ENCODE measurements around the gene FOXO4. TPM values are rescaled to one million over a fixed set of nuclear protein-coding genes. Genes with fewer than 3 reads are reported as not detected.

The FOXO4 gene
- total RNA-seq, 2 experiments from 2014 or later, result 3.8 to 12.1 TPM

DNA sequence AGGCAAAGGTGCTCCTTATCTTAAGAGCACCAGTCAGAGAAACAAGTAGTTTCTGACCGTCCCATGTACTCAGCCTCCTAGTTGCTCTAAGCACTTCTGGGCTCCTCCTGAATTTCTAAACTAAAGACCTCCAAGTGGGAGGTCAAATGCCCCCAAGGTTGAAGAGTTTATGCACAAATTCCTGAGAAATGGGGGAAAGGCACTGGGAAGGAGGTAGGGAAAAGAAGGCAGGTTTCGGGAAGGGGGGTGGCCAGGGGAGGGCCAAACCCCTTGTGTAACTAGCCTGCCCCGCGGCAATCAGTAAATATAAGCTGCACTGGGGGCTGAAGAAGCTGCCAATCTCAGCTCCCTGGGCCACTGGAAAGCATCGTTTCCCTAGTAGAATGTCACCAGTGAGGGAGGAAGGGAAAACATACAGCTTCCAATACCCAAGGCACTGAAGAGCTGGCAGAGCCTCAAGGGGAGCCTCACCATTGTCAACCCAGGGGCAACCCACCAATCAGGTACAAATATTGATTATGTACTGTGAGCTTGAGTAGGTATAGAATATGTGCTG is 3.4 kb downstream of the FOXO4 start:
- Histone ChIP-seq H3K9me3 (ENCODE audit: low read length) (no peaks in the 10 kb centered on the region), H2AFZ (ENCODE audit: low read length) (no peak overlapping the region), H3K36me3 (ENCODE audit: insufficient read depth, low read length) (no peaks in the 10 kb centered on the region), H3K4me3 (ENCODE audit: low read depth, low read length, poor library complexity, severe bottlenecking) (no peak overlapping the region), H3K79me2 (ENCODE audit: insufficient read depth, low read depth, low read length) (no peaks in the 10 kb centered on the region), H3K4me1 (ENCODE audit: insufficient read depth, low read length, poor library complexity, severe bottlenecking) (peaks cover 38% of the 10 kb centered on the region), H3K4me2 (ENCODE audit: low read length) (no peak overlapping the region), H3K27ac (ENCODE audit: low read depth, low read length, poor library complexity, severe bottlenecking) (no peak overlapping the region), H3K9me2 (ENCODE audit: insufficient read depth, low read length) (no peaks in the 10 kb centered on the region), H4K20me1 (ENCODE audit: insufficient read depth, low read length) (no peaks in the 10 kb centered on the region)
- DNase-seq (ENCODE audit: low spot score), result no peak
- ChIA-PET POLR2A (interaction anchor here (0.6 kb wide), 2 partner anchors 9 to 267 kb away, joined by 3 read pairs; partner anchors contain the start of gene TAF1), CTCF (ENCODE audit: unreplicated experiment) (no interaction called here)
- intact Hi-C loops (cut with micrococcal nuclease; ENCODE audit: unreplicated experiment), result loop anchor here (1.0 kb wide), 2 partner anchors 30 to 80 kb away; no protein-coding TSS in a partner anchor
- TF ChIP-seq EZH2phosphoT487 (IDR thresholded peaks at IDR 0.05; ENCODE audit: borderline replicate concordance, low read depth, low read length), result no peak
- TF ChIP-seq, protein P1, sequence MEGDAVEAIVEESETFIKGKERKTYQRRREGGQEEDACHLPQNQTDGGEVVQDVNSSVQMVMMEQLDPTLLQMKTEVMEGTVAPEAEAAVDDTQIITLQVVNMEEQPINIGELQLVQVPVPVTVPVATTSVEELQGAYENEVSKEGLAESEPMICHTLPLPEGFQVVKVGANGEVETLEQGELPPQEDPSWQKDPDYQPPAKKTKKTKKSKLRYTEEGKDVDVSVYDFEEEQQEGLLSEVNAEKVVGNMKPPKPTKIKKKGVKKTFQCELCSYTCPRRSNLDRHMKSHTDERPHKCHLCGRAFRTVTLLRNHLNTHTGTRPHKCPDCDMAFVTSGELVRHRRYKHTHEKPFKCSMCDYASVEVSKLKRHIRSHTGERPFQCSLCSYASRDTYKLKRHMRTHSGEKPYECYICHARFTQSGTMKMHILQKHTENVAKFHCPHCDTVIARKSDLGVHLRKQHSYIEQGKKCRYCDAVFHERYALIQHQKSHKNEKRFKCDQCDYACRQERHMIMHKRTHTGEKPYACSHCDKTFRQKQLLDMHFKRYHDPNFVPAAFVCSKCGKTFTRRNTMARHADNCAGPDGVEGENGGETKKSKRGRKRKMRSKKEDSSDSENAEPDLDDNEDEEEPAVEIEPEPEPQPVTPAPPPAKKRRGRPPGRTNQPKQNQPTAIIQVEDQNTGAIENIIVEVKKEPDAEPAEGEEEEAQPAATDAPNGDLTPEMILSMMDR (conservative IDR thresholded peaks at IDR 0.05; ENCODE audit: low read length), result no peak
- no TSS peak for BruUV-seq (replicated peaks)

DNA sequence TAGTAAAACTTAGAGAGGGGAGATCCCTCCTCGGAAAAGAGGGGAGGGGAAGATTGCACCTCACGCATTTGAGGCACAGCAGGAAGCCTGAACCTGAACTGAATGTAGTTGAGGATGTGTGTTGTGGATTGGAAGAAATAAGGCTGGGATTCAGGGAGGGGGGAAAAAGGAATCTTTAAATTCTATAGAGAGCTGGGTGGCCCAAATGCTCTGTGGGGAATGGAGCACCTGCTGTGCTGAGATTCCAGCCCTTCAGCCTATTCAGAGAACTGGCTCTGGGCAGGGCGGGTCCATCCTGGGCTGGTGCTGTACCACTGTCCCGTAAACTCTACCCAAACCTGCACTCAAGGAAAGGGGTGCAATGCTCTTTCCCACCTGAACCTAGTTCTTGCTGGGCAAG is 4.1 kb downstream of the FOXO4 start:
- Histone ChIP-seq H3K4me1 (ENCODE audit: insufficient read depth, low read length, poor library complexity, severe bottlenecking) (peaks cover 42% of the 10 kb centered on the region), H3K79me2 (ENCODE audit: insufficient read depth, low read depth, low read length) (no peaks in the 10 kb centered on the region), H3K4me2 (ENCODE audit: low read length) (no peak overlapping the region), H3K9me2 (ENCODE audit: insufficient read depth, low read length) (no peaks in the 10 kb centered on the region), H3K27ac (ENCODE audit: low read depth, low read length, poor library complexity, severe bottlenecking) (no peak overlapping the region), H3K4me3 (ENCODE audit: low read depth, low read length, poor library complexity, severe bottlenecking) (no peak overlapping the region), H4K20me1 (ENCODE audit: insufficient read depth, low read length) (no peaks in the 10 kb centered on the region), H2AFZ (ENCODE audit: low read length) (no peak overlapping the region), H3K9me3 (ENCODE audit: low read length) (no peaks in the 10 kb centered on the region), H3K36me3 (ENCODE audit: insufficient read depth, low read length) (no peaks in the 10 kb centered on the region)
- no peak for TF ChIP-seq EZH2phosphoT487 (IDR thresholded peaks at IDR 0.05; ENCODE audit: borderline replicate concordance, low read depth, low read length)
- TF ChIP-seq, protein P1 (conservative IDR thresholded peaks at IDR 0.05; ENCODE audit: low read length), result no peak
- POLR2A ChIA-PET, result interaction anchor here (0.6 kb wide), 2 partner anchors 10 to 266 kb away, joined by 3 read pairs; partner anchors contain the start of gene TAF1
- DNase-seq (ENCODE audit: low spot score), result no peak
- CTCF ChIA-PET (ENCODE audit: unreplicated experiment), result no interaction called here
- intact Hi-C loops (cut with micrococcal nuclease; ENCODE audit: unreplicated experiment), result no loop called here
- no TSS peak for BruUV-seq (replicated peaks)
